NCI-H187 treated with DMSO at 0.1 percent for 48 hours (cell line): Measurements from ENCODE around the gene DHX34.
"Not testable (repeated sequence)": the region's sequence is repeated elsewhere in the genome, so short reads cannot be mapped to it uniquely, and the experiment has no call there.

Source experiments
- DNase-seq: peaks from one replicate; lab custom pipeline; 2025; lab: John Stamatoyannopoulos, UW

DHX34 gene

DNA sequence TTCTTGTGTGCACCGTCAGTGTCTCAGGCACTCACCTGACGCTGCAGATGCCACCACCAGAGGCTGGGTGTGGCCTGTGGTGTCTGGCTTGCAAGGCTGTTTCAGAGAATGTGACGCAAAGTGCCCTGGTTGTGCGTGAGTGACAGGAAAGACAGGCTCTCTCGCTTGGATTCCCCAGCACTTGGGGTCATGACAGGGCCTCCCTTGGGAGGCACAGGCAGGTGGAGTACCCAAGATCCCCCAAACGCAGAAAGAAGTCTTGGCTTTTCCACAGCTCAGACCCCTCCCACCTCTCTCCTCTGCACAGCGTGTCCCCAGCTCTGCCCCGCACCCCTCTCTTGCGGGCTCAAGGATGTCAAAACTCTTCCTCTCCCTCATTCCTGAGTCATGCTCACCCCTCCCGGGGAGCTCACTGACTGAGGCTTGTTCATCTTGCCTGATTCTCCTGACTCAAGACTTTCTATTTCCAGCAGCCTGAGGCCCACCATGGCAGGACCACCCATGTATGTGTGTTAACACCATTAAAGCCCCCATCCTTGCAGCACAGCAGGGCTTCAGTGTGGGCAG, 21.0 kb downstream of the DHX34 start:
- no peak for DNase-seq

GRCh38 chr19:47371261-47371660, 22.1 kb downstream of the DHX34 start:
- no peak for DNase-seq

DNA sequence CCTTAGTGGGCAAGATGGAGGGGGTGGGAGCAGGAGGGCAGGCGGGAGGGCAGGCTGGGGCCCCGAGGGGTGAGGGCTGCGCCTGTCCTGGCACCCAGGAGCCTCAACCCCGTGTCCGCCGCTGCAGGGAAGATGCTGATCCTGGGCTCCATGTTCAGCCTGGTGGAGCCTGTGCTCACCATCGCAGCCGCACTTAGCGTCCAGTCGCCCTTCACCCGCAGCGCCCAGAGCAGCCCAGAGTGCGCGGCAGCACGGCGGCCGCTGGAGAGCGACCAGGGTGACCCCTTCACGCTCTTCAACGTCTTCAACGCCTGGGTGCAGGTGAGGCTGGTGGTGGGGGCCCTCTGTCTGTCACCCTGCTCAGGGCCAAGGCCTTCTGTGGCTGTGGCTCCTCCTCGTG, 23.5 kb downstream of the DHX34 start:
- no peak for DNase-seq

GRCh38 chr19:47373246-47374240, 24.4 kb downstream of the DHX34 start:
- no peak for DNase-seq

DNA sequence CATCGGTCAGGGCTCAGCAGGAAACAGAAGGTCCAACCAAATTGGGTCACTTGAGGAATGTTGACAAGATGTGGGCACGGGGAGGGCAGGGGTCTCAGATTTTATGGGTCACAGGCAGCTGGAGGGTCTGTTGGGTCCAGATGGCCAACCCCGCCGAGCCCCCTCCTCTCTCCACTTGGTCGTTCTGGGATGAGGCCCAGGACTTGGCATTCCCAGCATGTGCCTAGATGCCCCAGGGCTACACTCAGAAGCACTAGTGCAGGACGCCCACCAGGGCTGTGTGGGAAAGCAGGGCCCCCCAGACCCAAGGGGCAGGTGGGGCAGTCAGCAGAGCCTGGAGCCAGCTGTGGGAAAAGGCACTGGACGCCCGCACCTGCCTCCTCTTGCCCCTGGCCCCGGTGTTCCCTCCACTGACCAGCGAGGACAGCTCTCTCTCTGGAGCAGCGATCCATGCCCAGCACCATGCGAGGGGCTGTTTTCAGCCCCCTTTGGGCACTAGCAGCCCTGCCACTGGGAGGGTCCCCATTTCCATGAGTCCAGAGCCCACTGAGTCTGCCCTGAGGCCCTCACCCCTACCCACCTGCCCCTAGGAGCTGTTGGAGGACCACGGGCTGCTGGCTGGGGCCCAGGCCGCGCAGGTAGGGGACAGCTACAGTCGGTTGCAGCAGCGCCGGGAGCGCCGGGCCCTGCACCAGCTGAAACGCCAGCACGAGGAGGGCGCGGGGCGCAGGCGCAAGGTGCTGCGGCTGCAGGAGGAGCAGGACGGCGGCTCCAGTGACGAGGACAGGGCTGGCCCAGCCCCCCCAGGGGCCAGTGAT, 26.0 kb downstream of the DHX34 start:
- no peak for DNase-seq

DNA sequence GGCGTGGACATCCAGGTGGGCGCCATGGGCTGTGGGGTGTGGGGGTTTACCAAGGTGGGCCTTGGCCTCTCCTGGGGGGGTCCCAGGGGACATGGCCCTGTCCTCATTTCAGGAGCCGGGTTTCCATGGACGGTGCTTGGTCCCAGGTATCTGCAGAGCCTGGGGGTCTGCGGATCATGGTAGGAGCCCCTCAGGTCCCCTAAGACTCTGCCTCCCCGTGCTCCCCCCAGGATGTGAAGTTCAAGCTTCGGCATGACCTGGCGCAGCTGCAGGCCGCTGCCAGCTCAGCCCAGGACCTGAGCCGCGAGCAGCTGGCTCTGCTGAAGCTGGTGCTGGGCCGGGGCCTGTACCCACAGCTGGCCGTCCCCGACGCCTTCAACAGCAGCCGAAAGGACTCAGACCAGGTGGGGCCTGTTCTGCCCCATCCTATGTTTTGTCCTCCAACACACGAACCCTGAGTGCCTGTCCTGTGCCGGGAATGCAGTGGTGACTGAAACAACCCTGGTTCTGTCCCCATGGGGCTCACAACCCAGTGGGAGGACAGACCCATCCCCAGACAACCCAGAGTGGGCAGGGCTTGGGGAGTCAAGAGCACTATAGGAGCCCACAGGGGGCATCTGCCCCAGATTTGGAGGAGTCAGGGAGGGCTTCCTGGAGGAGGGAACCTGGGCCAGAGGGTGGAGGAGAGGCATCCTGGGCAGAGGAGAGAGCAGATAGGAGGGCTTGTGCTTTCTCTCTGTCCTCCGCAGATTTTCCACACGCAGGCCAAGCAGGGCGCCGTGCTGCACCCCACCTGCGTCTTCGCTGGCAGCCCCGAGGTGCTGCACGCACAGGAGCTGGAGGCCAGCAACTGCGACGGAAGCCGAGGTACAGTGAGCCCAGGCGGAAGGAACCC, 26.8 kb downstream of the DHX34 start:
- no peak for DNase-seq

GRCh38 chr19:47376589-47377144, 27.6 kb downstream of the DHX34 start:
- DNase-seq: no peak

- DNase-seq: no peak
Measured at GRCh38 chr19:47377208-47377701, 28.1 kb downstream of the DHX34 start.

DNA sequence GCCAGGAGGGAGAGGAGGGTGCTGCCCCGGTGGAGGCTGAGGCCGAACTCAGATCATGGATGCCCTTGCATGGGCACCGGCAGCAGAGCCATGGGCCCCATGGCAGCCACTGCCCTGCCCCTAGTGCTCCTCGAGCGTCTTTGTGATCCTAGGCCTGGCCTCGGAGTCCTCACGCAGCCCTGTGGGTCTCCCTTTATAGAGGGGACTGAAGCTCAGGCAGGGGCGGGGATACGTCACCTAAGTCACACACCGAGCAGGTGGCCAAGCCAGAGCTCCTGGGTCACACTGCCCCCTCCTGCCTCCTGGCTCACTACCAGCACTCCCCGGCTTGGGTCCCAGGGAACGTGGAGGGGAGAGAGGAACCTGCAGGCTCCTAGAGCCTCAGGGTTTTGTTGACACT, 28.7 kb downstream of the DHX34 start:
- DNase-seq: no peak

DNA sequence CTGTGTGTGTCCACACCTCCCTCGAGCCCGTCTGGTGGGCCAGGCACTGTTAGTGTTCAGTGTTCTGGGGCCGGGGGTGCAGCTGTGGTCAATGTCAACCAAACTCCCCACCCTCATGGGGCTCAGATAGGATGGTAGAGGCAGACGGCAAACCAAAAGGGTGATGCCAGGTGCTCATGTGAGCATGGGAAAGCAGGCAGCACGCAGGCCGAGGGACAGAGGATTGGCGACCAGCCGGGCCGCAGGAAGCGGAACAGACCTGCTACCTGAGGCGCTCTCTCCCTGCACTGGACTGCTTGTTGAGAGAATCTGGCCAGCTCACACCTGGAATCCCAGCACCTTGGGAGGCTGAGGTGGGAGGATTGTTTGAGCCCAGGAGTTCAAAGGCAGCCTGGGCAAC, 29.1 kb downstream of the DHX34 start:
- no peak for DNase-seq

DNA sequence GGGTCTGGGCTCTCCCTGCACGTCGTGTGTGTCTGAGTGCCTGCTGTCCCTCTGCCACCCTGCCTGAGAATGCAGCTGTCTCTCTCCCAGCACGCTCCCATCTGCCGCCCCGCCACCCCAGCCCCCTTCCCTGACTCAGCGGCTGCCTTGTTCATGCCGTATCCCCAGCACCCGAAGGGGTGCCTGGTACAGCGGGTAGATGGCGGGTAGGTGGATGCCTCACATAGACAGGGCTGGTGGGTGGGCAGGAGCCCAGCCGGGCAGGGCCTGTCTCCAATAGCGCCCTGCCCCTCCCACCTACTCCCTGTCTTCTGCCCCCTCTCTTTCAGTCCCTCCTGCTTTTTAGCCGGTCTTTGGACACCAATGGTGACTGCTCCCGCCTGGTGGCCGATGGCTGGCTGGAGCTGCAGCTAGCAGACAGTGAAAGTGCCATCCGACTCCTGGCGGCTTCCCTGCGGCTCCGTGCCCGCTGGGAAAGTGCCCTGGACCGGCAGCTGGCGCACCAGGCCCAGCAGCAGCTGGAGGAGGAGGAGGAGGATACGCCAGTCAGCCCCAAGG, 30.3 kb downstream of the DHX34 start:
- DNase-seq: no peak

DNA sequence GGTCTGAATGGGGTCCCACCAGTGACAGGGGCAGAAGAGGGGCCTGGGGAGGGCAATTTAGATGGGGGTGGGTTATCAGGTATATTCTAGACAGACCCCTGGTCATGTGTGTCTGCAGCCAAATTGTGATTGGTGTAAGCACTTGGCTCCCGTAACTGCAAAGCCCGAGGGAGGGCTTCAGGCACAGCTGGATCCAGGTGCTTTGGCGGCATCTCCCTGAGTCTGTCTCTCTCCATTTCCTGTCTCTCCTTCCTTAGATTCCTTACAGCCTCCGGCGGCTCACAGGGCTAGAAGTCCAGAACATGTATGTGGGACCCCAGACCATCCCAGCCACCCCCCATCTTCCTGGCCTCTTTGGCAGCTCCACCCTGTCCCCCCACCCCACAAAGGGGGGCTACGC, 31.4 kb downstream of the DHX34 start:
- no peak for DNase-seq

GRCh38 chr19:47381121-47381520, 32.0 kb downstream of the DHX34 start:
- DNase-seq: no peak

DNA sequence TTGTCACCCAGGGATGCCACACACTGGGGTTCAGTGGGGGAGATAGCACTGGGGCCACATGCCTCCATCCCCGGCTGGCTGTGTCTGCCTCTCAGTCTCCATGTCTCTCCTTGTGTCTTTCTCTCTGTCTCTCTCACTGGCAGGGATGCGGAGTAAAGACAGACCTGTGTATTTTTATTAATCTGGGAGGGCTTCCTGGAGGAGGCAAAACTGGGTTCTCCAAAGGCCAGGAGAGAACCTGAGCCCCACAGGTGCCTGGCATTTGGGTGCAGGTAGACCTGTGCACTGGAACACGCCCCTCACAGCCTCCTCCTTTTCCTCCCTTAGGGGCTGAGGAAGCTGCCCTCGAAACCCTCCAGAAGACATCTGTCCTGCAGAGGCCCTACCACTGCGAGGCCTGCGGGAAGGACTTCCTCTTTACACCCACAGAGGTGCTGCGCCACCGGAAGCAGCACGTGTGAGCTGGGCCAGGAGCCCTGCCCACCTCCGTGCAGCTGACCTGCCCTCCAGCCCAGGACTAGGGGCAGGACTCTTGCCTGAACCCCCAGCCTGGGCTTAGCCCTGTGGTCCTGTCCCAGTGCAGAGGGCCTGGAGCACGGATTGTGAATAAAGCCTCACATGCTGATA, 32.7 kb downstream of the DHX34 start:
- DNase-seq: no peak

GRCh38 chr19:47383890-47384289, 34.8 kb downstream of the DHX34 start:
- DNase-seq: not testable (repeated sequence)

GRCh38 chr19:47384533-47384932, 35.4 kb downstream of the DHX34 start:
- not testable (repeated sequence) for DNase-seq

GRCh38 chr19:47386582-47386981, 37.5 kb downstream of the DHX34 start:
- not testable (repeated sequence) for DNase-seq

DNA sequence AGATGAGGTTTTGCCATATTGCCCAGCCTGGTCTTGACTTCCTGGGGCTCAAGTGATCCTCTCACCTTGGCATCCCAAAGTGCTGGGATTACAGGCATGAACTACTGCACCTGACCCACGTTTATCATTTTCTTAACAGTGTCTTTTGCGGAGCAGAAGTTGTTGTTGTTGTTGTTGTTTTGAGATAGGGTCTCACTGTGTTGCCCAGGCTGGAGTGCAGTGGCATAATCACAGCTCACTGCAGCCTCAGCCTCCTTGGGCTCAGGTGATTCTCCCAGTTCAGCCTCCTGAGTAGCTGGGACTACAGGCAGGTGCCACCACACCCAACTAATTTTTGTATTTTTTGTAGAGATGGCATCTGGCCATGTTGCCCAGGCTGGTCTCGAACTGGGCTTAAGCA, 38.5 kb downstream of the DHX34 start:
- DNase-seq: not testable (repeated sequence)

DNA sequence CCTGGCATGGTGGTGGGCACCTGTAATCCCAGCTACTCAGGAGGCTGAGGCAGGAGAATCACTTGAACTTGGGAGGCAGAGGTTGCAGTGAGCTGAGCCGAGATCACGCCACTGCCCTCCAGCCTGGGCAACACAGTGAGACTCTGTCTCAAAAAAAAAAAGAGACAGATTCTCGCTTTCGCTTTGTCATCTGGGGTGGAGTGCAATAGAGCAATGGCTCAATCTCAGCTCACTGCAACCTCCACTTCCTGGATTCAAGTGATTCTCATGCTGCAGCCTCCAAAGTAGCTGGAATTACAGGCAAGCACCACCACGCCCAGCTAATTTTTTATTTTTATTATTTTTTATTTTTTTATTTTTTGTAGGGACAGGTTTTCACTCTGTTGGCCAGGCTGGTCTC, 39.6 kb downstream of the DHX34 start:
- DNase-seq: not testable (repeated sequence)

- no peak for DNase-seq
Measured at GRCh38 chr19:47389150-47389556, 40.0 kb downstream of the DHX34 start.
